HG03025 (cell line): Measurements from ENCODE around the gene KDELR3.

ENCODE experiments used
- ATAC-seq: cut with Tn5 transposase; IDR thresholded peaks from one replicate; pipeline ENCODE4 v1.9.1; 2021; ENCODE audit warnings: mild to moderate bottlenecking, moderate library complexity; ENCODE audit not compliant: unreplicated experiment, low FRiP score

KDELR3 gene

GRCh38 chr22:38436629-38437395, 31.1 kb upstream of the KDELR3 start:
- ATAC-seq = no peak

- no peak for ATAC-seq
Observed at GRCh38 chr22:38437416-38437815, 30.5 kb upstream of the KDELR3 start.

GRCh38 chr22:38440747-38441350, 27.0 kb upstream of the KDELR3 start:
- no peak for ATAC-seq

GRCh38 chr22:38441620-38442287, 26.1 kb upstream of the KDELR3 start:
- no peak for ATAC-seq

GRCh38 chr22:38442967-38443627, 24.8 kb upstream of the KDELR3 start:
- no peak for ATAC-seq

- no peak for ATAC-seq
Observed at GRCh38 chr22:38443628-38444521, 24.0 kb upstream of the KDELR3 start.

GRCh38 chr22:38444783-38445182, 23.1 kb upstream of the KDELR3 start:
- ATAC-seq = no peak

- no peak for ATAC-seq
Observed at GRCh38 chr22:38446018-38446601, 21.8 kb upstream of the KDELR3 start.

GRCh38 chr22:38448945-38449745, 18.8 kb upstream of the KDELR3 start:
- no peak for ATAC-seq

- ATAC-seq = no peak
Observed at GRCh38 chr22:38449776-38450175, 18.1 kb upstream of the KDELR3 start.

- no peak for ATAC-seq
Observed at GRCh38 chr22:38450234-38450797, 17.6 kb upstream of the KDELR3 start.

- no peak for ATAC-seq
Observed at GRCh38 chr22:38451404-38451803, 16.5 kb upstream of the KDELR3 start.

GRCh38 chr22:38451864-38452263, 16.0 kb upstream of the KDELR3 start:
- no peak for ATAC-seq

- no peak for ATAC-seq
Observed at GRCh38 chr22:38452373-38453065, 15.4 kb upstream of the KDELR3 start.

GRCh38 chr22:38453066-38453672, 14.7 kb upstream of the KDELR3 start:
- ATAC-seq = no peak

- ATAC-seq = no peak
Observed at GRCh38 chr22:38453996-38454352, 13.9 kb upstream of the KDELR3 start.

GRCh38 chr22:38454353-38455075, 13.4 kb upstream of the KDELR3 start:
- ATAC-seq = no peak
